ENCODE measurements around the gene CEP20. TPM values are rescaled to one million over a fixed set of nuclear protein-coding genes. Genes with fewer than 3 reads are reported as not detected.
"Not testable (repeated sequence)": the region's sequence is repeated elsewhere in the genome, so short reads cannot be mapped to it uniquely, and the experiment has no call there.

Gene CEP20
- polyA plus RNA-seq, 2 of the 4 experiments (the other 2 are of a cell fraction): 58.7 to 97.5 TPM

GRCh38 chr16:15854061-15854460 is 34.3 kb downstream of the CEP20 start:
- H3K4me1 ChIP-seq: peaks cover 15% of the 10 kb centered on the region; the same call in 1 of the 3 replicates
- ChIA-PET POLR2A (no interaction called here), CTCF (interaction anchor here (0.6 to 1.8 kb wide), 5 partner anchors 11 to 76 kb away, joined by 3 to 5 read pairs (median 3); no protein-coding TSS in a partner anchor)
- no peak overlapping the region for H3K4me3 ChIP-seq
- ATAC-seq (no peak), DNase-seq (ENCODE audit: low read depth in 1 of 2, low spot score in 1 of 2) (no peak), FAIRE-seq (no peak)
- no peak overlapping the region for H3K27ac ChIP-seq
- no peaks in the 10 kb centered on the region for H3K9me3 ChIP-seq
- TF ChIP-seq, protein P1, sequence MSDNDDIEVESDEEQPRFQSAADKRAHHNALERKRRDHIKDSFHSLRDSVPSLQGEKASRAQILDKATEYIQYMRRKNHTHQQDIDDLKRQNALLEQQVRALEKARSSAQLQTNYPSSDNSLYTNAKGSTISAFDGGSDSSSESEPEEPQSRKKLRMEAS (IDR thresholded peaks at IDR 0.05): no peak
- TF ChIP-seq HMGXB4 (CRISPR knock-in tag; IDR thresholded peaks at IDR 0.05; ENCODE audit: borderline replicate concordance) (no peak), EP300 (IDR thresholded peaks at IDR 0.05) (no peak), KDM5A (IDR thresholded peaks at IDR 0.05) (no peak), KDM1A (IDR thresholded peaks at IDR 0.05; ENCODE audit: low read depth) (no peak), CEBPB (IDR thresholded peaks at IDR 0.05) (no peak), POLR2A (IDR thresholded peaks at IDR 0.05; ENCODE audit: low read length) (no peak), HES2 (IDR thresholded peaks at IDR 0.05) (no peak), ZC3H11A (IDR thresholded peaks at IDR 0.05) (no peak), HOXB5 (CRISPR knock-in tag; IDR thresholded peaks at IDR 0.05) (no peak), HDAC2 (IDR thresholded peaks at IDR 0.05) (no peak), FOSB (CRISPR knock-in tag; IDR thresholded peaks at IDR 0.05) (no peak), HOXA7 (CRISPR knock-in tag; IDR thresholded peaks at IDR 0.05) (no peak)
- TF ChIP-seq, protein P2, sequence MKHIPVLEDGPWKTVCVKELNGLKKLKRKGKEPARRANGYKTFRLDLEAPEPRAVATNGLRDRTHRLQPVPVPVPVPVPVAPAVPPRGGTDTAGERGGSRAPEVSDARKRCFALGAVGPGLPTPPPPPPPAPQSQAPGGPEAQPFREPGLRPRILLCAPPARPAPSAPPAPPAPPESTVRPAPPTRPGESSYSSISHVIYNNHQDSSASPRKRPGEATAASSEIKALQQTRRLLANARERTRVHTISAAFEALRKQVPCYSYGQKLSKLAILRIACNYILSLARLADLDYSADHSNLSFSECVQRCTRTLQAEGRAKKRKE (CRISPR knock-in tag; IDR thresholded peaks at IDR 0.05; ENCODE audit: low read depth): no peak
- TF ChIP-seq, protein P3, sequence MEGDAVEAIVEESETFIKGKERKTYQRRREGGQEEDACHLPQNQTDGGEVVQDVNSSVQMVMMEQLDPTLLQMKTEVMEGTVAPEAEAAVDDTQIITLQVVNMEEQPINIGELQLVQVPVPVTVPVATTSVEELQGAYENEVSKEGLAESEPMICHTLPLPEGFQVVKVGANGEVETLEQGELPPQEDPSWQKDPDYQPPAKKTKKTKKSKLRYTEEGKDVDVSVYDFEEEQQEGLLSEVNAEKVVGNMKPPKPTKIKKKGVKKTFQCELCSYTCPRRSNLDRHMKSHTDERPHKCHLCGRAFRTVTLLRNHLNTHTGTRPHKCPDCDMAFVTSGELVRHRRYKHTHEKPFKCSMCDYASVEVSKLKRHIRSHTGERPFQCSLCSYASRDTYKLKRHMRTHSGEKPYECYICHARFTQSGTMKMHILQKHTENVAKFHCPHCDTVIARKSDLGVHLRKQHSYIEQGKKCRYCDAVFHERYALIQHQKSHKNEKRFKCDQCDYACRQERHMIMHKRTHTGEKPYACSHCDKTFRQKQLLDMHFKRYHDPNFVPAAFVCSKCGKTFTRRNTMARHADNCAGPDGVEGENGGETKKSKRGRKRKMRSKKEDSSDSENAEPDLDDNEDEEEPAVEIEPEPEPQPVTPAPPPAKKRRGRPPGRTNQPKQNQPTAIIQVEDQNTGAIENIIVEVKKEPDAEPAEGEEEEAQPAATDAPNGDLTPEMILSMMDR (IDR thresholded peaks at IDR 0.05): no peak
- WGBS (ENCODE audit: missing lambda C conversion rate): 29% methylated on average over 3 of the region's 3 CpGs
- H3K4me2 ChIP-seq: no peak overlapping the region

DNA sequence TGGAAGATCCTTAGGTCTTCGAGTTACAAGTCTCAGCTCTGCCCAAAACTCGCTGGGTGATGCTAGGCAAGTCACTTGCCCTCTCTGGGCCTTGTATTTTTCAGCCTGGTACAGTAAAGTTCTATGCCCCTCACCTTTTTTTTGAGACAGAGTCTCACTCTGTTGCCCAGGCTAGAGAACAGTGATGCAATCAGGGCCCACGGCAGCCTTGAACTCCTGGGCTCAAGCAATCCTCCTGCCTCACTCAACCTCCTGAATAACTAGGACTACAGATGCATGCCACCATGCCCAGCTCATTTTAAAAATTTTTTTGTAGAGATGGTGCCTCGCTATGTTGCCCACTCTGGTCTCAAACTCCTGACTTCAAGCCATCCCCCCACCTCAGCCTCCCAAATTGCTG is 35.4 kb downstream of the CEP20 start:
- POLR2A ChIA-PET: no interaction called here
- no peak for FAIRE-seq
- TF ChIP-seq KDM1A (IDR thresholded peaks at IDR 0.05; ENCODE audit: low read depth): peak; percentile 40; the same call in 1 of the 2 replicates
- TF ChIP-seq HMGXB4 (CRISPR knock-in tag; IDR thresholded peaks at IDR 0.05; ENCODE audit: borderline replicate concordance): no peak
- Histone ChIP-seq H3K27ac (no peak overlapping the region), H3K4me1 (peaks cover 15% of the 10 kb centered on the region; the same call in 1 of the 3 replicates), H3K9me3 (no peaks in the 10 kb centered on the region), H3K4me2 (no peak overlapping the region), H3K4me3 (no peak overlapping the region)
- DNase-seq (ENCODE audit: low read depth in 1 of 2, low spot score in 1 of 2): no peak
- CTCF ChIA-PET: interaction anchor here (1.6 to 1.8 kb wide), 3 partner anchors 10 to 22 kb away, joined by 3 to 5 read pairs (median 5); no protein-coding TSS in a partner anchor
- no peak for ATAC-seq
- 65% methylated on average over 4 of the region's 4 CpGs for WGBS (ENCODE audit: missing lambda C conversion rate)

GRCh38 chr16:15850555-15850954 is 37.8 kb downstream of the CEP20 start:
- WGBS (ENCODE audit: missing lambda C conversion rate): 91% methylated on average over 6 of the region's 6 CpGs
- H3K4me1 ChIP-seq; H3K27ac ChIP-seq; ATAC-seq; H3K4me2 ChIP-seq; H3K4me3 ChIP-seq; POLR2A ChIA-PET; H3K9me3 ChIP-seq; DNase-seq (ENCODE audit: low read depth in 1 of 2, low spot score in 1 of 2); FAIRE-seq: not testable (repeated sequence)
- CTCF ChIA-PET: interaction anchor here (0.6 to 1.4 kb wide), 2 partner anchors 25 to 73 kb away, joined by 3 to 4 read pairs; no protein-coding TSS in a partner anchor

All from A549 (cell line).